Measurements from ENCODE around the gene IER3.

The IER3 gene

GRCh38 chr6:30744054-30744805, at the start of gene IER3:
Gene IER3 (minus strand): TSS chr6:30744547. CDS start chr6:30744518, 29 bp downstream.
- peak; percentile 70 to 84 (median 80) for DNase-seq (ENCODE audit: low read depth in 4 of 4, low spot score in 1 of 4)

GRCh38 chr6:30793521-30794194, 49.3 kb upstream of the IER3 start:
- no peak for DNase-seq (ENCODE audit: low read depth in 4 of 4, low spot score in 1 of 4)

- no peak for DNase-seq (ENCODE audit: low read depth in 4 of 4, low spot score in 1 of 4)
Observed at GRCh38 chr6:30792786-30793185, 48.4 kb upstream of the IER3 start.

GRCh38 chr6:30790724-30791383, 46.5 kb upstream of the IER3 start:
- DNase-seq (ENCODE audit: low read depth in 4 of 4, low spot score in 1 of 4), result no peak

- no peak for DNase-seq (ENCODE audit: low read depth in 4 of 4, low spot score in 1 of 4)
Observed at GRCh38 chr6:30789606-30790005, 45.3 kb upstream of the IER3 start.

- no peak for DNase-seq (ENCODE audit: low read depth in 4 of 4, low spot score in 1 of 4)
Observed at GRCh38 chr6:30787954-30788353, 43.6 kb upstream of the IER3 start.

- no peak for DNase-seq (ENCODE audit: low read depth in 4 of 4, low spot score in 1 of 4)
Observed at GRCh38 chr6:30782425-30783014, 38.2 kb upstream of the IER3 start.

GRCh38 chr6:30781743-30782424, 37.5 kb upstream of the IER3 start:
- peak in 1 of 4 experiments; percentile 31 for DNase-seq (ENCODE audit: low read depth in 4 of 4, low spot score in 1 of 4)

GRCh38 chr6:30781395-30781742, 37.0 kb upstream of the IER3 start:
- DNase-seq (ENCODE audit: low read depth in 4 of 4, low spot score in 1 of 4), result no peak

- DNase-seq (ENCODE audit: low read depth in 4 of 4, low spot score in 1 of 4), result no peak
Observed at GRCh38 chr6:30780642-30780920, 36.2 kb upstream of the IER3 start.

- no peak for DNase-seq (ENCODE audit: low read depth in 4 of 4, low spot score in 1 of 4)
Observed at GRCh38 chr6:30779850-30780641, 35.7 kb upstream of the IER3 start.

- no peak for DNase-seq (ENCODE audit: low read depth in 4 of 4, low spot score in 1 of 4)
Observed at GRCh38 chr6:30778001-30778635, 33.8 kb upstream of the IER3 start.

- no peak for DNase-seq (ENCODE audit: low read depth in 4 of 4, low spot score in 1 of 4)
Observed at GRCh38 chr6:30777155-30777485, 32.8 kb upstream of the IER3 start.

GRCh38 chr6:30776390-30777154, 32.2 kb upstream of the IER3 start:
- DNase-seq (ENCODE audit: low read depth in 4 of 4, low spot score in 1 of 4), result no peak

GRCh38 chr6:30775104-30775503, 30.8 kb upstream of the IER3 start:
- no peak for DNase-seq (ENCODE audit: low read depth in 4 of 4, low spot score in 1 of 4)

- DNase-seq (ENCODE audit: low read depth in 4 of 4, low spot score in 1 of 4), result no peak
Observed at GRCh38 chr6:30774701-30775100, 30.4 kb upstream of the IER3 start.

GRCh38 chr6:30770592-30770991, 26.2 kb upstream of the IER3 start:
- no peak for DNase-seq (ENCODE audit: low read depth in 4 of 4, low spot score in 1 of 4)

- DNase-seq (ENCODE audit: low read depth in 4 of 4, low spot score in 1 of 4), result no peak
Observed at GRCh38 chr6:30769853-30770524, 25.6 kb upstream of the IER3 start.

Measured in stimulated activated CD4-positive, alpha-beta T cell treated with anti-CD3 and anti-CD28 coated beads, Interleukin-1b, Interleukin-23, amount 100 ng/mL, for 24 hours (primary cell).